Lung microvascular endothelial cell (primary cell): ENCODE measurements around the gene CDC14A. TPM values are rescaled to one million over a fixed set of nuclear protein-coding genes. Genes with fewer than 3 reads are reported as not detected.
"Not testable (repeated sequence)": the region's sequence is repeated elsewhere in the genome, so short reads cannot be mapped to it uniquely, and the experiment has no call there.

Source experiments
- DNase-seq, 2 donors: peaks; one replicate each; pipeline versions ENCODE4 v3.0.0 to v3.0.0-alpha.2; 2010; ENCODE audit warnings: low read depth in 2 of 2
- total RNA-seq: library from RNA; depleted of rRNA; stranded (reverse); fragments of >200 nt; gene quantifications from 2 replicates; pipeline ENCODE4 v1.2.1, GENCODE V29; 2014

CDC14A gene
- total RNA-seq, 1 donor from 2014 or later: 6.0 TPM

- DNase-seq: no peak
Measured at GRCh38 chr1:100362821-100363466, 10.6 kb downstream of the CDC14A start.

GRCh38 chr1:100363831-100364230, 11.5 kb downstream of the CDC14A start:
- no peak for DNase-seq

GRCh38 chr1:100364697-100365096, 12.4 kb downstream of the CDC14A start:
- DNase-seq: no peak

- DNase-seq: no peak
Measured at GRCh38 chr1:100366209-100366525, 13.9 kb downstream of the CDC14A start.

GRCh38 chr1:100369339-100369738, 17.0 kb downstream of the CDC14A start:
- not testable (repeated sequence) for DNase-seq

GRCh38 chr1:100373953-100374352, 21.6 kb downstream of the CDC14A start:
- not testable (repeated sequence) for DNase-seq

GRCh38 chr1:100376890-100377289, 24.6 kb downstream of the CDC14A start:
- not testable (repeated sequence) for DNase-seq

- no peak for DNase-seq
Measured at GRCh38 chr1:100377590-100378361, 25.5 kb downstream of the CDC14A start.

- DNase-seq: no peak
Measured at GRCh38 chr1:100378956-100379355, 26.6 kb downstream of the CDC14A start.

- DNase-seq: no peak
Measured at GRCh38 chr1:100380635-100381034, 28.3 kb downstream of the CDC14A start.

GRCh38 chr1:100382657-100383056, 30.4 kb downstream of the CDC14A start:
- DNase-seq: no peak

GRCh38 chr1:100383743-100384405, 31.6 kb downstream of the CDC14A start:
- no peak for DNase-seq

- peak; percentile 6 to 47 for DNase-seq
Measured at GRCh38 chr1:100387209-100387608, 34.9 kb downstream of the CDC14A start.

- peak in 1 of 2 donors; percentile 15 for DNase-seq
Measured at GRCh38 chr1:100387657-100388350, 35.5 kb downstream of the CDC14A start.

- DNase-seq: no peak
Measured at GRCh38 chr1:100390531-100390930, 38.2 kb downstream of the CDC14A start.

- no peak for DNase-seq
Measured at GRCh38 chr1:100391675-100392074, 39.4 kb downstream of the CDC14A start.

GRCh38 chr1:100392756-100393155, 40.5 kb downstream of the CDC14A start:
- no peak for DNase-seq

- DNase-seq: no peak
Measured at GRCh38 chr1:100394285-100394684, 42.0 kb downstream of the CDC14A start.

GRCh38 chr1:100395913-100396312, 43.6 kb downstream of the CDC14A start:
- no peak for DNase-seq

- DNase-seq: no peak
Measured at GRCh38 chr1:100396651-100397050, 44.3 kb downstream of the CDC14A start.

GRCh38 chr1:100397681-100398080, 45.4 kb downstream of the CDC14A start:
- DNase-seq: no peak

GRCh38 chr1:100398648-100399047, 46.3 kb downstream of the CDC14A start:
- no peak for DNase-seq
